HepG2 (cell line): ENCODE results near the gene PTK7. TPM values are rescaled to one million over a fixed set of nuclear protein-coding genes. Genes with fewer than 3 reads are reported as not detected.

Experiments
- ADNP ChIP-seq: sonication (generic); formaldehyde crosslinking; IDR thresholded peaks from 2 replicates; pipeline ENCODE4 v1.4.0; 2020; ENCODE audit warnings: missing genetic modification reagents
- ATF7-NPFF ChIP-seq: sonication (generic); formaldehyde crosslinking; IDR thresholded peaks from 2 replicates; pipeline ENCODE4 v1.8.1; 2023; ENCODE audit warnings: mild to moderate bottlenecking, low read depth, missing genetic modification reagents, moderate library complexity
- CCAR2 ChIP-seq: fragments of 200-400 bp; formaldehyde crosslinking; optimal IDR thresholded peaks from 2 replicates; pipeline ENCODE3; 2018; ENCODE audit warnings: low read depth, mild to moderate bottlenecking, low read length, moderate library complexity
- HOXA5 ChIP-seq: sonication (generic); formaldehyde crosslinking; IDR thresholded peaks from 2 replicates; pipeline ENCODE4 v1.4.0; 2020; ENCODE audit warnings: missing genetic modification reagents
- NONO ChIP-seq, 2 experiments: fragments of 450-650 bp in 1 of 2; sonication (generic) in 1 of 2; formaldehyde crosslinking in 1 of 2; IDR thresholded peaks in 1 of 2; conservative IDR thresholded peaks in 1 of 2; 2 replicates each; pipeline versions ENCODE4 v1.6.1 to v1.8.0; 2017 to 2022; ENCODE audit warnings: mild to moderate bottlenecking in 1 of 2, missing genetic modification reagents in 1 of 2, moderate library complexity in 1 of 2
- PRPF4 ChIP-seq: fragments of 200-400 bp; formaldehyde crosslinking; IDR thresholded peaks from 2 replicates; pipeline ENCODE4 v1.6.1; 2016; ENCODE audit warnings: low read length, low read depth; ENCODE audit not compliant: poor library complexity, severe bottlenecking
- TARDBP ChIP-seq: sonication (generic); formaldehyde crosslinking; IDR thresholded peaks from 2 replicates; pipeline ENCODE4 v1.8.0; 2022; ENCODE audit warnings: mild to moderate bottlenecking, missing genetic modification reagents
- ZBTB38 ChIP-seq: sonication (generic); formaldehyde crosslinking; IDR thresholded peaks from 2 replicates; pipeline ENCODE4 v1.5.1; 2020; ENCODE audit warnings: mild to moderate bottlenecking, missing genetic modification reagents
- ZNF224 ChIP-seq: sonication (generic); formaldehyde crosslinking; IDR thresholded peaks from 2 replicates; pipeline ENCODE4 v1.5.0; 2020; ENCODE audit warnings: mild to moderate bottlenecking, missing genetic modification reagents
- ZNF850 ChIP-seq: sonication (generic); formaldehyde crosslinking; conservative IDR thresholded peaks from 2 replicates; pipeline ENCODE4 v1.9.0; 2021; ENCODE audit warnings: mild to moderate bottlenecking, missing genetic modification reagents
- polyA plus RNA-seq, 8 experiments: library from polyadenylated mRNA; depleted of rRNA in 3 of 8; stranded (reverse) in 7 of 8; unstranded in 1 of 8; fragments of >200 nt; fragmentation: Illumina TruSeq in 4 of 8; extraction: Trizol in 4 of 8; gene quantifications; 2 replicates each; pipeline versions ENCODE4 v1.2.1 to v1.2.3, GENCODE V29; 2011 to 2016; ENCODE audit warnings: low read depth in 4 of 8, missing spikeins in 1 of 8, mixed read lengths in 1 of 8; ENCODE audit not compliant: insufficient read depth in 1 of 8
- total RNA-seq, 5 experiments: library from RNA; depleted of rRNA; stranded (reverse); fragments of >200 nt; fragmentation: Illumina TruSeq; extraction: Trizol; gene quantifications; 2 replicates each; pipeline ENCODE4 v1.2.3, GENCODE V29; 2016; ENCODE audit warnings: low read depth in 1 of 5
- TF ChIP-seq, protein P1 (sequence below): sonication (generic); formaldehyde crosslinking; IDR thresholded peaks from 2 replicates; pipeline ENCODE4 v1.4.0; 2020; ENCODE audit warnings: missing genetic modification reagents, borderline replicate concordance
- TF ChIP-seq, protein P2 (sequence below): sonication (generic); formaldehyde crosslinking; IDR thresholded peaks from 2 replicates; pipeline ENCODE4 v1.4.0; 2020; ENCODE audit warnings: missing genetic modification reagents, mild to moderate bottlenecking, borderline replicate concordance
- TF ChIP-seq, protein P3 (sequence below): sonication (generic); formaldehyde crosslinking; IDR thresholded peaks from 2 replicates; pipeline ENCODE4 v1.8.0; 2022; ENCODE audit warnings: missing genetic modification reagents, mild to moderate bottlenecking, borderline replicate concordance
- TF ChIP-seq, protein P4 (sequence below): sonication (generic); formaldehyde crosslinking; IDR thresholded peaks from 2 replicates; pipeline ENCODE4 v1.8.1; 2023; ENCODE audit warnings: mild to moderate bottlenecking, moderate library complexity, missing genetic modification reagents
- TF ChIP-seq, protein P5 (sequence below): sonication (generic); formaldehyde crosslinking; IDR thresholded peaks from 2 replicates; pipeline ENCODE4 v1.4.0; 2020; ENCODE audit warnings: mild to moderate bottlenecking, low read depth, missing genetic modification reagents
- TF ChIP-seq, protein P6 (sequence below): sonication (generic); formaldehyde crosslinking; IDR thresholded peaks from 2 replicates; pipeline ENCODE4 v1.4.0; 2020; ENCODE audit warnings: missing genetic modification reagents

PTK7 gene
- total and polyA plus RNA-seq, 2 of the 13 experiments (the other 11 are each of a cell fraction or from before 2014, with no cell fraction given) = 98.5 to 99.8 TPM

DNA sequence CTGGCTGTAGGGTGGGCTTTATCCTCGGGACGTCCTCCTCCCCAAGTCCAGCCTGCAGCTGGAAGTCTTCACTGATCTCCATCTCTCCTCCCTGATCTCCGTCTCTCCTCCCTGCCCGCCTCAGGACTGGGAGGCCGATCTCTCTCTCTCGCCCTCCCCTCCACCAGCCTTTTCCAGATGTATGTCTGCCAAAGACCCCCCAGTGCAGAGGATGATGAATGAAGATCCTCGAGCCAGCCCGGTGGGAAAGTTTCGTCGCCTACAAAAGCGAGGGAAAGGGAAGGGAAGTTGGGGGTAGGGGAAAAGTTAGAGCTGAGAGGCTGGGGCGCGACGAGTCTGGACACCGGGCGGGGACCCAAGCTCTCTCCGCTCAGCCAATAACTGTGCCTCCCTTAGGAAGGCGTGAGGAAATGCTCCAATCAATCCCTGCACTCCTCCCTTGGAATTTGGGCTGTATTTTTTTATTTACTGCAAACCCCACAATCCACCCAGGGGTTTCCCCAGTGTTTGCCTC is 94.4 kb downstream of the PTK7 start (continued):
- TF ChIP-seq, protein P1, sequence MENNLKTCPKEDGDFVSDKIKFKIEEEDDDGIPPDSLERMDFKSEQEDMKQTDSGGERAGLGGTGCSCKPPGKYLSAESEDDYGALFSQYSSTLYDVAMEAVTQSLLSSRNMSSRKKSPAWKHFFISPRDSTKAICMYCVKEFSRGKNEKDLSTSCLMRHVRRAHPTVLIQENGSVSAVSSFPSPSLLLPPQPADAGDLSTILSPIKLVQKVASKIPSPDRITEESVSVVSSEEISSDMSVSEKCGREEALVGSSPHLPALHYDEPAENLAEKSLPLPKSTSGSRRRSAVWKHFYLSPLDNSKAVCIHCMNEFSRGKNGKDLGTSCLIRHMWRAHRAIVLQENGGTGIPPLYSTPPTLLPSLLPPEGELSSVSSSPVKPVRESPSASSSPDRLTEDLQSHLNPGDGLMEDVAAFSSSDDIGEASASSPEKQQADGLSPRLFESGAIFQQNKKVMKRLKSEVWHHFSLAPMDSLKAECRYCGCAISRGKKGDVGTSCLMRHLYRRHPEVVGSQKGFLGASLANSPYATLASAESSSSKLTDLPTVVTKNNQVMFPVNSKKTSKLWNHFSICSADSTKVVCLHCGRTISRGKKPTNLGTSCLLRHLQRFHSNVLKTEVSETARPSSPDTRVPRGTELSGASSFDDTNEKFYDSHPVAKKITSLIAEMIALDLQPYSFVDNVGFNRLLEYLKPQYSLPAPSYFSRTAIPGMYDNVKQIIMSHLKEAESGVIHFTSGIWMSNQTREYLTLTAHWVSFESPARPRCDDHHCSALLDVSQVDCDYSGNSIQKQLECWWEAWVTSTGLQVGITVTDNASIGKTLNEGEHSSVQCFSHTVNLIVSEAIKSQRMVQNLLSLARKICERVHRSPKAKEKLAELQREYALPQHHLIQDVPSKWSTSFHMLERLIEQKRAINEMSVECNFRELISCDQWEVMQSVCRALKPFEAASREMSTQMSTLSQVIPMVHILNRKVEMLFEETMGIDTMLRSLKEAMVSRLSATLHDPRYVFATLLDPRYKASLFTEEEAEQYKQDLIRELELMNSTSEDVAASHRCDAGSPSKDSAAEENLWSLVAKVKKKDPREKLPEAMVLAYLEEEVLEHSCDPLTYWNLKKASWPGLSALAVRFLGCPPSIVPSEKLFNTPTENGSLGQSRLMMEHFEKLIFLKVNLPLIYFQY (CRISPR knock-in tag) = no peak
- TF ChIP-seq ZBTB38 (CRISPR knock-in tag) (no peak), ATF7-NPFF (CRISPR knock-in tag) (peak; percentile 26), ZNF224 (no peak), TARDBP (CRISPR knock-in tag) (0 out of 2 replicates have a peak, but pooled peaks have one; percentile 15), ZNF850 (CRISPR knock-in tag) (no peak), NONO (IDR thresholded peaks at IDR 0.05) (no peak), NONO (CRISPR knock-in tag; conservative IDR thresholded peaks at IDR 0.05) (no peak; the same call in 1 of the 2 replicates), ADNP (CRISPR knock-in tag) (no peak), HOXA5 (no peak; the same call in 1 of the 2 replicates), CCAR2 (no peak), PRPF4 (no peak)
- TF ChIP-seq, protein P2, sequence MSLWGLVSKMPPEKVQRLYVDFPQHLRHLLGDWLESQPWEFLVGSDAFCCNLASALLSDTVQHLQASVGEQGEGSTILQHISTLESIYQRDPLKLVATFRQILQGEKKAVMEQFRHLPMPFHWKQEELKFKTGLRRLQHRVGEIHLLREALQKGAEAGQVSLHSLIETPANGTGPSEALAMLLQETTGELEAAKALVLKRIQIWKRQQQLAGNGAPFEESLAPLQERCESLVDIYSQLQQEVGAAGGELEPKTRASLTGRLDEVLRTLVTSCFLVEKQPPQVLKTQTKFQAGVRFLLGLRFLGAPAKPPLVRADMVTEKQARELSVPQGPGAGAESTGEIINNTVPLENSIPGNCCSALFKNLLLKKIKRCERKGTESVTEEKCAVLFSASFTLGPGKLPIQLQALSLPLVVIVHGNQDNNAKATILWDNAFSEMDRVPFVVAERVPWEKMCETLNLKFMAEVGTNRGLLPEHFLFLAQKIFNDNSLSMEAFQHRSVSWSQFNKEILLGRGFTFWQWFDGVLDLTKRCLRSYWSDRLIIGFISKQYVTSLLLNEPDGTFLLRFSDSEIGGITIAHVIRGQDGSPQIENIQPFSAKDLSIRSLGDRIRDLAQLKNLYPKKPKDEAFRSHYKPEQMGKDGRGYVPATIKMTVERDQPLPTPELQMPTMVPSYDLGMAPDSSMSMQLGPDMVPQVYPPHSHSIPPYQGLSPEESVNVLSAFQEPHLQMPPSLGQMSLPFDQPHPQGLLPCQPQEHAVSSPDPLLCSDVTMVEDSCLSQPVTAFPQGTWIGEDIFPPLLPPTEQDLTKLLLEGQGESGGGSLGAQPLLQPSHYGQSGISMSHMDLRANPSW (CRISPR knock-in tag) = no peak
- TF ChIP-seq, protein P3, sequence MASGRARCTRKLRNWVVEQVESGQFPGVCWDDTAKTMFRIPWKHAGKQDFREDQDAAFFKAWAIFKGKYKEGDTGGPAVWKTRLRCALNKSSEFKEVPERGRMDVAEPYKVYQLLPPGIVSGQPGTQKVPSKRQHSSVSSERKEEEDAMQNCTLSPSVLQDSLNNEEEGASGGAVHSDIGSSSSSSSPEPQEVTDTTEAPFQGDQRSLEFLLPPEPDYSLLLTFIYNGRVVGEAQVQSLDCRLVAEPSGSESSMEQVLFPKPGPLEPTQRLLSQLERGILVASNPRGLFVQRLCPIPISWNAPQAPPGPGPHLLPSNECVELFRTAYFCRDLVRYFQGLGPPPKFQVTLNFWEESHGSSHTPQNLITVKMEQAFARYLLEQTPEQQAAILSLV (CRISPR knock-in tag) = no peak
- TF ChIP-seq, protein P4, sequence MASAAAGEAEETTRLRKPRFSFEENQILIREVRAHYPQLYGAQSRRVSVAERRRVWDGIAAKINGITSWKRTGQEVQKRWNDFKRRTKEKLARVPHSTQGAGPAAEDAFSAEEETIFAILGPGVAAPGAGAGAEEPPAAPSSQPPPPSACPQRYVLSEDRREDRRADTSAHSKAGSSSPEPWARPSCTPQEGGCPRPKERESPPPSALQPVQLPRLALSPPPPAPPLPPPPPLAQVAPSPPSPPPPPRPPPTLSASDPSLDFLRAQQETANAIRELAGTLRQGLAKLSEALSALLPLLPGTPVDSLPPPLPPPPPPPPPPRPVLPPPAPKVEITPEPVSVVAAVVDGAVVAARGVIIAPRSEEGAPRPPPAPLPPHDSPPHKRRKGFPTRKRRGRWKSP (CRISPR knock-in tag) = peak; percentile 35; the same call in 1 of the 2 replicates
- TF ChIP-seq, protein P5, sequence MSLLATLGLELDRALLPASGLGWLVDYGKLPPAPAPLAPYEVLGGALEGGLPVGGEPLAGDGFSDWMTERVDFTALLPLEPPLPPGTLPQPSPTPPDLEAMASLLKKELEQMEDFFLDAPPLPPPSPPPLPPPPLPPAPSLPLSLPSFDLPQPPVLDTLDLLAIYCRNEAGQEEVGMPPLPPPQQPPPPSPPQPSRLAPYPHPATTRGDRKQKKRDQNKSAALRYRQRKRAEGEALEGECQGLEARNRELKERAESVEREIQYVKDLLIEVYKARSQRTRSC (CRISPR knock-in tag) = no peak
- TF ChIP-seq, protein P6, sequence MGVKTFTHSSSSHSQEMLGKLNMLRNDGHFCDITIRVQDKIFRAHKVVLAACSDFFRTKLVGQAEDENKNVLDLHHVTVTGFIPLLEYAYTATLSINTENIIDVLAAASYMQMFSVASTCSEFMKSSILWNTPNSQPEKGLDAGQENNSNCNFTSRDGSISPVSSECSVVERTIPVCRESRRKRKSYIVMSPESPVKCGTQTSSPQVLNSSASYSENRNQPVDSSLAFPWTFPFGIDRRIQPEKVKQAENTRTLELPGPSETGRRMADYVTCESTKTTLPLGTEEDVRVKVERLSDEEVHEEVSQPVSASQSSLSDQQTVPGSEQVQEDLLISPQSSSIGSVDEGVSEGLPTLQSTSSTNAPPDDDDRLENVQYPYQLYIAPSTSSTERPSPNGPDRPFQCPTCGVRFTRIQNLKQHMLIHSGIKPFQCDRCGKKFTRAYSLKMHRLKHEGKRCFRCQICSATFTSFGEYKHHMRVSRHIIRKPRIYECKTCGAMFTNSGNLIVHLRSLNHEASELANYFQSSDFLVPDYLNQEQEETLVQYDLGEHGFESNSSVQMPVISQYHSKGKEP (CRISPR knock-in tag) = no peak
